Measurements from ENCODE around the gene INPP4B.

INPP4B gene

DNA sequence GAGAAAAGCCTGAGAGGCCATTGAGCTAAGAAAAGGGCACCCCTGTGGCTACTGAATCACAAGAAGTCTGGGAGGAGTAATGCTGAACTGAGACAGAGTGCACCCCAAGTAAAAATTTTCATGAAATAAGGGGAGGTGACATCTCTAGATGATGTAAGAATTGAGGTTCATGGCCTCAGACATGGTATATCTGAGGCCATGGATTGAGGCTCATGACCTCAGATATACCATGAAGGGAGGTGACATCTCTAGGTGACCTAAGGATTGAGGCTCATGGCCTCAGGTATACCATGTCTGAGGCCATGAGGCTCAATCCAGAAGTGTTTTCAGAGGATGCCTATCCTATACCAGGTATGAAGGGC lies 560.9 kb downstream of the INPP4B start:
- no peak for DNase-seq (ENCODE audit: low spot score)

- DNase-seq (ENCODE audit: low spot score) = no peak
Measured at GRCh38 chr4:142284402-142285221, 561.5 kb downstream of the INPP4B start.

DNA sequence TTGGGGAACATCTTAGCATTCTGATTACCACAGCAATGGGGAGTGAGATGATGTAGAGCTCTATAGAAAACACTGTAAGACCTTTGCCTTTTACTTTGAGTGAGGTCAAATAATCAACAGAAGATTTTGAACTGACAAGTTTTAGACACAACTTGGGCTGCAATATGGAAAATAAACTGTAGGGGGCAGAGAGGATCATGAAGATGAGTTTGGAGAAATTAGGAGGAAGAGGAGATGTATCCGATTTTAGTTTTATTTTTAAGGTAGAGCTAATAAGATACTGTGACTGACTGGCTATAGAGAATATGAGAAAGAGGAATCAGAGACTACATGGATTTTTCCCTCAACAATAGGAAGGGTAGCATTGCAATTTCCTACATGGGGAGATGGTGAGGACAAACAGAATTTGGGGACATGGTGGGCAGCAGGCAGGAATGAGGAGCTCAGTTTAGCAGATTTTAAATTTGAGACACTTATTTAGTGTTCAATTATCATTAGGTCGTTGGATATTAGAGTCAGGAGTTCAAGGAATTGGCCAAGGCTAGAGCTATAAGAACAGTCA lies 563.1 kb downstream of the INPP4B start:
- peak; percentile 12 for DNase-seq (ENCODE audit: low spot score)

DNA sequence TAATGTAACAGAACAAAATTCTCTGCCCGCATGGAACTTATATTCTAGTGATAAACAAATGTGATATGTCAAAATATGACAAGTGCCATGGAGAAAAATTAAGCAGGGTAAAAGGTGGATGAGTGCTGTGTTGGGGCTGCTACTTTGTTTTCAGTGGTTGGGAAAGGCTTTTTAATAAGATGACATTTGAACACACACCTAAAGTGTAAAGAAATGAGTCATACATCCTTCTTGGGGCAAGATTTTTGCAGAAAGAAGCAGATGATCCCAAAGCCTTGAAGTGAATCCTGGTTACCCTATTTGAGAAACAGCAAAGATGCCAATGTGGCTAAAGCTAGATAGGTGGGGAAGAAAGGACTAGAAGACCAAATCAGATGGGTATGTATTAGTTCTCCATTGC lies 564.1 kb downstream of the INPP4B start:
- DNase-seq (ENCODE audit: low spot score) = no peak

GRCh38 chr4:142278663-142279062 lies 567.4 kb downstream of the INPP4B start:
- no peak for DNase-seq (ENCODE audit: low spot score)

DNA sequence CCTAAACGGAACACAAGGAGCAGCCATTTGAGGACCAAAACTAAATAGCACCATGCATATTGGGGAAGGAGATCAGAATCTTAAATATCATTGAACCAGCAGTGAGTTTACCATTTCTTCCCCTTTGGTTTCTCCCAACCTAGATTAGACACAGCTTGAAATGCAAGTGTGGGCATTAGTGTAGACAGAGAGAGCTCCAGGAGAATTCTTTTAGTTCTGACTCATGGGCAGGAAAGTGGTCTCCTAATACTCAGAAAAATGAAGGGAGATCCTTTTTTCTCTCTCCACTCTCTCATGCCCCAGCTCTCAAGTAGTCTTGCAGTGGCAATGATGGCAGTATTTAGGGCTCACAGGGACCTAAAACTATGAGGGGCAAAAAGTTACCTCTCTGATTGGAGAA lies 567.9 kb downstream of the INPP4B start:
- no peak for DNase-seq (ENCODE audit: low spot score)

DNA sequence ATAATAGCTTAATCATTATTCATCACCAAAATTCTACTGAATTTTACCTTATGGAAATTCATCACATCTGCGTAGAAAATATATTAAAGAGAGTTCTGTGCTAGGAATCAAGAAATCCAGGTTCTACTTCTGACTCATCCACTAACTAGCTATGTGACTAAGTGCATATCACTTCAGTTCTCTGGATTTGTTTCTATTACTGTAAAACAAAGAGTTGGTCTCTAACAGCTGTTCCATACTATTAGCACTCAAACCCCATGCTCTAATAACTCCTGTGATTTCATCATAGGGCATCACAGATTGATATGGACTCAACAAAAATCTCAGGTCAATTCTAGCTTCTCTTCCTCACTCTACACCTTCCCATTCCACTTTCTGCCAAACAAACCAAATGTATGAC lies 572.0 kb downstream of the INPP4B start:
- no peak for DNase-seq (ENCODE audit: low spot score)

DNA sequence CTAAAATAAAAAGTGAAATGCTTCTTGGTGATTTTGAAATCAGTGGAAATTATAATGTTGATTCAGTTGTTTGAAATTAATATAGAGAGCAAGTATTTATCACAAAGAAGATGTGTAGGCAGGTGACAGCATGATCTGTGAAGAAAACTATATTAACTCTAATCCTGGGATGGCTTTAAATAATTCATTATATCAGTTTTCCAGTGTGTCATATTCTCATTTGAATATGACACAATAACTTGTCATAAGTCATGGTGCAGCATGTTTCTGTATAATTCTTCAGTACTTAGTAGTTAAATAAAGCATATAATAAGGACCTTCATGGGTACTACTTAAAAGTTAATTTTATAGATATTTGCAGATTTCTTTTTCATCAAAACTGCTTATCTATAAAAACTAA lies 573.6 kb downstream of the INPP4B start:
- DNase-seq (ENCODE audit: low spot score) = no peak

GRCh38 chr4:142271832-142272231 lies 574.3 kb downstream of the INPP4B start:
- no peak for DNase-seq (ENCODE audit: low spot score)

- DNase-seq (ENCODE audit: low spot score) = no peak
Measured at GRCh38 chr4:142267101-142267500, 579.0 kb downstream of the INPP4B start.

DNA sequence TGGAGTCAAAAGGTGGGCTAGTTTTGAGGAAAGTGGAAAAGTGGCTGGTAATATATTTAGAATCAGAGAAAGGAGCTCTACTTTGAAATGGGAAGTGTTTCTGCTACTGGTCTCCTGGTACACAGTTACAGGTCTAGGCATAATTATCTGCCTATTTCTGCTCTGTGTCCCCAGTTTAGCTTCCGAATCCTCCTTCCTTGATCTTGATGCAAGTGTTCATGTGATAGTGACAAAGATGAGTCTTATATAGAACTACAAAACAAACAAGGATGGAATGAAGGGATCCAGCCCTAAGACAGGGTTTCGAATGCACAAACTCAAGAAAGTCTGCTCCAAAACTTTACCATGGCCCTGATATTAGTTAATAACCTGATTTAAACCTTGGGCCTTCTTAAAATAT lies 580.2 kb downstream of the INPP4B start:
- no peak for DNase-seq (ENCODE audit: low spot score)

DNA sequence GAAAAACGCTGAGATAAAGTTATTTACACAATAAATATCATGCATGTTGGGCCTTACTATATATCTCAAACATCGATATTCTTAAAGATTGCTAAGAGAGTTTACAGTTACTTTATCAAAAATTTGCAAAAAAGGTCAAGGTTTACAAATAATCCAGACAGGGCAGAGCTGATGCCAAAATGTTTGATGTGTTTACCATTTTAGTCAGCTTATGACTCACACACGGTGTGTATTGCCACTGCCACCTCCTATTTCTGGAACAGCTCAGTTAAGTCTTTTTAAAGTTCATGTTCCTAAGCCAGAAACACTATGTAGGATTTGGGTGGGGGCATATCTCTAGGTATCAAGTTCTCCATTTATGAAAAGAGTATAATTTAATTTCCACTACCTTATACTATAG lies 580.6 kb downstream of the INPP4B start:
- DNase-seq (ENCODE audit: low spot score) = peak; percentile 22

DNA sequence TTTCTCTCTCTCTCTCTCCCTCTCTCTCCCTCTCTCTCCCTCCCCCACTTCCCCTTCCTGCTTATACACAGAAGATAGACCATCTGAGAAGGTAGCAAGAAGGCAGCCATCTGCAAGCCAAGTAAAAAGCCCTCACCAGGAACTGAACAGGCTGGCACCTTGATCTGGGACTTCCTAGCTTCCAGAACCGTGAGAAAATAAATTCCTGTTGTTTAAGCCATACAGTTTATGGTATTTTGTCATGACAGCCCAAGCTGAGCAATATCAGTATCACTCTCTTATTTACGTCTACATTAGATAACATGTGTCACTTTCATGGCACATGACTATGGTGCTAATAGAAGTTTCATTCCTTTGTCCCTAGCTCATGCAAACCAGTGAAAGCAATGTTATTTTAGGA lies 581.1 kb downstream of the INPP4B start:
- no peak for DNase-seq (ENCODE audit: low spot score)

DNA sequence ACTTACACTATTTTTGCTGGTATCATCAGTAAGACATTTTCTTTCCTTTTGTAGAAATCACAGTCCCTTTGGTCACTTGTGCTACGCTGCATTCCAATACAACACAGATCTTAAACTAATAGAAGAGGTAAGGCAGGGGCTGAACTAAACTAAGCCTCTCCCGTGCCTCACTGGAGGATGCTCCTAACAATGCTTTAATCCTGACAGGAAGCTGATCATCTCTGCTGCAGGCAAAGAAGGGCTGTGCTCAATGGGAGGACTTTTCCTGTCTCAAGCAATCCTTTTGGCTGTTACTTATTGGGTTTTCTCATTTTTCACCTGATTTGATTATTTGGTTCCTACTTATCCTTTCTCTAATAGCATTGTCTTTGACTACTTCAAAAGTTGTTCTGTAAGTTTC lies 583.1 kb downstream of the INPP4B start:
- no peak for DNase-seq (ENCODE audit: low spot score)

DNA sequence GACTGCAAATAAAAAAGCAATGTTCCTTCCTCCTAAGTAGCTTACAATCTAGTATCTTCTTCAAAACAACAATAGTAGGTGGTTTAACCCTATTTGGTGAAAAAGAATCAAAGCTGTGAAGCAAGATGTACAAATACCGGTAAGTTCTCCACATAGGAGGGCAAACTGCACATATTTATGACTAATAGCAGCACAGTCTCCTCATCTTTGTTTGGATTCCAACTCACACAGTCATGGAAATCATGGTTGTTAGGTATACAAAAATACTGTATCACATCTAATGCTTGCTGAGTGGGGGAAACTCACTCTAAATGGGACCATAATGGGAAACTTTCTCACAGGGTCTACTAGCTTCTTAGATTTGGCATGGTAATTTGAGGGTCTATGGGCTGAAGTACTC lies 597.2 kb downstream of the INPP4B start:
- peak; percentile 47 for DNase-seq (ENCODE audit: low spot score)

DNA sequence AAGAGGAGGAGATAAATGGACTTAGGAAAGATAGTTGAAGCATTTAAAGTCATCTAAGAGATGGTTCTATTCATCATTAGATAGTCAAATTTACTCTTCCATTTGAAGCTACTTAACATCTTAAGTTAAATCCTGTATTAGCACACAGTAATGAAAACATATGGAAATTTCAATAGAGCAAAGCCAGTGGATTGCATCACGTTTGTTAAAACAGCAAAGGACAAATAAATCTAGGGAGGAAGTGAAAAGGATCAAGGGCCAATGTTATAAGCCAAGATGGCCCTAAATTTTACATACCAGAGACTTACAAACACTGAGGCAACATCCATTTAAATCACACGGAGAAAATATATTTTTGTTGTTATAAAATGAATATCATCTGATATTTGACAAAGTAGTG lies 602.8 kb downstream of the INPP4B start:
- no peak for DNase-seq (ENCODE audit: low spot score)

DNA sequence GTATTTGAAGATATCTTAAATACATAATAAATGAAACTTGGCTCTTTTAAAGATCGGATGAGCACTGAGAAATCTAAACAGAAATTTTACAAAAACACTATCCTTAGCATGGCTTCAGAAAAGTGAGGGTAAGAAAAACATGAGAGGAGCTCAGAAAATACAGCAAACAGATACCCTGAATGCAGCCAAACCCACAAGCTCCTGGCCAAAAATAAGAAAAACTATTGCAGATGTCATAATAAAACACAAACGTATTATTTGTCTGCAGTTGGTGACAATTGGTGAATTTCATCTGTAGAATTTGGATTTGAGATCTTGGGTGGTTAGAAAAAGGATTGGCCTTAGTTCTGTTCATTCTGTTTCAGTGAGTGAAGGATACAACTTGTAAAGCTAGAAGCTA lies 603.9 kb downstream of the INPP4B start:
- DNase-seq (ENCODE audit: low spot score) = peak; percentile 12

DNA sequence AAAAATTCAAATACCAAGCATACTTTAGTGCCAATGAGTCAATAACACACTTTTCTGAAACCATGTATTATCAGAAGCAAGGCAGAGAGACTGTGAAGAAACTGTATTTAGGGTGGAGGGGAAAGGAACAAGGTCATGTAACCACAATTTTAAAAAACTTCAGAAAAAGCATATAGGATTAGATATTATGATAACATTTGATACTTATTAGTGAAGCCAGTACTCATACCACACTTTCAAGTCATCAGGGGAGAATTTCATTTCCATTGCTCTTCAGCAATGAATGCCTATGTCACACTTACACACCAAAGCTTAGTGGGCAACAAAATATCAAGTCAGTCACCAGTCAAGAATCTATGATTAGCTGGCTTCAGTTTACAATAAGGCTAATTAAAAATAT lies 607.5 kb downstream of the INPP4B start:
- no peak for DNase-seq (ENCODE audit: low spot score)

GRCh38 chr4:142236268-142236667 lies 609.8 kb downstream of the INPP4B start:
- DNase-seq (ENCODE audit: low spot score) = no peak

- no peak for DNase-seq (ENCODE audit: low spot score)
Measured at GRCh38 chr4:142231787-142232186, 614.3 kb downstream of the INPP4B start.

- no peak for DNase-seq (ENCODE audit: low spot score)
Measured at GRCh38 chr4:142230991-142231390, 615.1 kb downstream of the INPP4B start.

DNA sequence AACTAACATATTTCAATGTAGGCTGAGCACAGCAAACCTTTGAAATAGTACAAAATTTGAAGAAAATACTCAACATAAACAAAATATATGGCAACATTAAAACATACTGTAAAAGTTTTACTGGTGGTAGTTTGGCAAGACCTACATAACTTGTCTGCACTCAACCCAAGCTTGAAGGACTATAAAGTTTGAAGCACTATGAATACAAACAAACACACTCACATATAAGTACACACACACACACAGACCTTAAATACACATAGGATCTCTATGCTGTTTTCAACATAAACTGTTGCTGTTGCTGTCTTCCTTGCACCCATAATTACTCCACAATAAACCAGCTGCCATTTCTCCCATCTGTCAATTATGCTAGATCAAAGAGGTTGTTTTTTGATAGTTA lies 620.1 kb downstream of the INPP4B start:
- DNase-seq (ENCODE audit: low spot score) = no peak

- DNase-seq (ENCODE audit: low spot score) = no peak
Measured at GRCh38 chr4:142222127-142222526, 624.0 kb downstream of the INPP4B start.

DNA sequence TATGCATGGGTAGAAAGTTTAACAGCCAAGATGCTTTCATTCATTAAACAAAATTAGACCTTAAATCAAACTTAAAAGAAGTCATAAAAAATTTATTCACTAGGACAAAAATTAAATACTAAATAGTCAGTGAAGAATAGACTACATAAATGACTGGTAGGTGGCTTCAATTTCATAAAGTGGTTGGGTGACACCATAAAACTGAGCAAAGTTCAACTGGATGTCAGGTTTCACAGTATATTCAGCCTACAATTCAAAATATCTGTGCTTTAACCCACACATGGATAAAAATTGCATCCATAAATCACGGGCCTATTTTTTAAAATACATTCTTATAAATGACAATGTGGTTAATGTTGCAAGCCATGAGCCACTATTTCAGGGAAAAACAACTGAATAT lies 627.4 kb downstream of the INPP4B start:
- DNase-seq (ENCODE audit: low spot score) = no peak

All from AG20443 (cell line).